ENCODE data around the gene RNU5D-1. TPM values are rescaled to one million over a fixed set of nuclear protein-coding genes. Genes with fewer than 3 reads are reported as not detected.
A peak's percentile ranks its signal among the peaks of the same experiment; 100 is the strongest.

RNU5D-1 gene
- total RNA-seq, 1 experiment from 2014 or later, result not detected

DNA sequence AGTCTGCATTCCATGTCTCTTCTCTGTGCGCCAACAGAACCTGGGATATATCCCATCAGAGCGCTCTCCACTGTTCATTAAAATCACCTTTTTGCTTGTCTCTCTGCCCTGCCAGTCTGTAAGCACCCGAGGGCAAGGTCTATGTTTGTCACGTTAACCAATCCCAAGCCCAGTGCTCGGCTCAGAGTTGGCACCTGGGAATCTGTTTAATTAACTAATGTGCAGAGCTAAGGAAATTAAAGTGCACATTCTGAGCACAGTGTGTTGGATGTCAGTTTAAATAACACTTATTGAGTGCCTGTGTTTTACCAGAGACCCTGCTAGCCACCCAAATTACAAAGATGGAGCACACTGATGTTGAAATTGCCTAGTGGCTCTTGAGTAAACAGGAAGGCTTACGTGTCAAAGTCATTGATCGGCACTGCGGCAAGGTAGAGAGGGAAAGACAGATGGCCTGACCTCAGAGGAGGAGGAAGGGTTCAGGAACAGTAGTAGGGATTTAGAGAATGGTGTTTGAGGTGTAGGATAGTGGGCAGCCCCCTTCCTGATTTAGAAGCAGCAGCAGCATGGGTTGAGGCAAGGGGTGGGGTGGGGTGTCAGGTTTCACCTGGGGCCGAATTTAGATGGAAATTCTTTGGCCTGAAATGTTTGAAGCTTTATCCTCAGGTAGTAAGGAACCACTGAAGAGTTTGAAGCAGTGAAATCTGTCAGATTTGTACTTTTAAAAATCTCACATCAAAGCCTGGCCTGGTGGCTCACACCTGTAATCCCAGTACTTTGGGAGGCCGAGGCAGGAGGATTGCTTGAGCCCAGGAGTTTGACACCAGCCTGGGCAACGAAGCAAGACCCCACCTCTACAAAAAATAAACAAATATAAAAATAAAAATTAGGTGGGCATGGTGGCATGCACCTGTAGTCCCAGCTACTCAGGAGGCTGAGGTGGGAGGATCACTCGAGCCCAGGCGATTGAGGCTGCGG, 48.8 kb downstream of the RNU5D-1 start:
- DNase-seq, result peak; percentile 52
- Mint-ChIP-seq H3K4me1 (ENCODE audit: low read depth, unreplicated experiment) (peaks cover 16% of the 10 kb centered on the region), H3K36me3 (ENCODE audit: insufficient read depth, unreplicated experiment) (peaks cover 5% of the 10 kb centered on the region), H3K27ac (ENCODE audit: unreplicated experiment) (peak overlapping the region; percentile 74), H3K27me3 (ENCODE audit: unreplicated experiment) (no peaks in the 10 kb centered on the region), H3K9me3 (ENCODE audit: low read depth, unreplicated experiment) (no peaks in the 10 kb centered on the region), H3K4me3 (ENCODE audit: low read depth, unreplicated experiment) (peak overlapping the region; percentile 7)
- BruUV-seq (replicated peaks), result no TSS peak
- CTCF ChIA-PET, result interaction anchor here (1.1 kb wide), 1 partner anchor 8 kb away, joined by 3 read pairs; the partner anchor contains the start of genes ARMH1 and TMEM53
- intact Hi-C loops (cut with micrococcal nuclease; ENCODE audit: unreplicated experiment), result no loop called here
- TF ChIP-seq, protein P1, sequence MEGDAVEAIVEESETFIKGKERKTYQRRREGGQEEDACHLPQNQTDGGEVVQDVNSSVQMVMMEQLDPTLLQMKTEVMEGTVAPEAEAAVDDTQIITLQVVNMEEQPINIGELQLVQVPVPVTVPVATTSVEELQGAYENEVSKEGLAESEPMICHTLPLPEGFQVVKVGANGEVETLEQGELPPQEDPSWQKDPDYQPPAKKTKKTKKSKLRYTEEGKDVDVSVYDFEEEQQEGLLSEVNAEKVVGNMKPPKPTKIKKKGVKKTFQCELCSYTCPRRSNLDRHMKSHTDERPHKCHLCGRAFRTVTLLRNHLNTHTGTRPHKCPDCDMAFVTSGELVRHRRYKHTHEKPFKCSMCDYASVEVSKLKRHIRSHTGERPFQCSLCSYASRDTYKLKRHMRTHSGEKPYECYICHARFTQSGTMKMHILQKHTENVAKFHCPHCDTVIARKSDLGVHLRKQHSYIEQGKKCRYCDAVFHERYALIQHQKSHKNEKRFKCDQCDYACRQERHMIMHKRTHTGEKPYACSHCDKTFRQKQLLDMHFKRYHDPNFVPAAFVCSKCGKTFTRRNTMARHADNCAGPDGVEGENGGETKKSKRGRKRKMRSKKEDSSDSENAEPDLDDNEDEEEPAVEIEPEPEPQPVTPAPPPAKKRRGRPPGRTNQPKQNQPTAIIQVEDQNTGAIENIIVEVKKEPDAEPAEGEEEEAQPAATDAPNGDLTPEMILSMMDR (IDR thresholded peaks at IDR 0.05; ENCODE audit: unreplicated experiment), result no peak

Other genes with a start within 250 kb of the RNU5D-1 start
- gene TMEM53, start 56.7 kb downstream of the RNU5D-1 start, total RNA-seq (2022), result 10.9 and 13.3 TPM in 2 replicates
- 4.7 and 5.8 TPM in 2 replicates for gene ARMH1, start 56.5 kb downstream of the RNU5D-1 start, total RNA-seq (2022)
- gene KIF2C, start 8.7 kb upstream of the RNU5D-1 start, total RNA-seq (2022), result 54.9 and 67.6 TPM in 2 replicates
- gene RPS8, start 44.4 kb upstream of the RNU5D-1 start, total RNA-seq (2022), result 965 and 1,104 TPM in 2 replicates
- gene BEST4, start 57.0 kb upstream of the RNU5D-1 start, total RNA-seq (2022), result 0.40 TPM in 1 of 2 replicates, not detected in the other
- 15.6 and 17.8 TPM in 2 replicates for gene PLK3, start 69.2 kb upstream of the RNU5D-1 start, total RNA-seq (2022)
- gene DYNLT4, start 76.2 kb upstream of the RNU5D-1 start, total RNA-seq (2022), result 0.66 and 0.69 TPM in 2 replicates
- 5.2 and 5.9 TPM in 2 replicates for gene BTBD19, start 77.4 kb upstream of the RNU5D-1 start, total RNA-seq (2022)
- gene PTCH2, start 112.1 kb upstream of the RNU5D-1 start, total RNA-seq (2022), result 0.76 and 0.78 TPM in 2 replicates